SK-N-SH (cell line): ENCODE data around the gene TRIM65. TPM values are rescaled to one million over a fixed set of nuclear protein-coding genes. Genes with fewer than 3 reads are reported as not detected.
A peak's percentile ranks its signal among the peaks of the same experiment; 100 is the strongest.

Source experiments
- CTCF ChIA-PET: fragments of 300-600, 350-600 bp; formaldehyde crosslinking; extraction: SDS; loops from one replicate; lab custom pipeline; 2021; lab: Yijun Ruan, JAX
- POLR2A ChIA-PET: fragments of 350-600 bp; sonication (Branson Sonifier 250); formaldehyde crosslinking; extraction: SDS; loops from one replicate; lab custom pipeline; 2020; ENCODE audit warnings: antibody characterized with exemption, inconsistent platforms; lab: Yijun Ruan, JAX
- DNase-seq: peaks from one replicate; pipeline ENCODE4 v3.0.0; 2012
- H2AFZ ChIP-seq: fragments of 200-600 bp; sonication (generic); 2 replicates; pipeline ENCODE4 v1.8.1; 2016; ENCODE audit warnings: antibody characterized with exemption, mild to moderate bottlenecking, low read depth
- H3F3A ChIP-seq: fragments of 200-600 bp; sonication (generic); replicated peaks from 2 replicates; pipeline ENCODE3; 2016; ENCODE audit warnings: antibody characterized with exemption, mild to moderate bottlenecking; ENCODE audit not compliant: insufficient read depth
- H3K27ac ChIP-seq, 2 experiments: fragments of 200-500 bp in 1 of 2; fragments of 200-600 bp in 1 of 2; sonication (Bioruptor generic) in 1 of 2; sonication (generic), shearing (Covaris generic) in 1 of 2; 2 replicates each; pipeline versions ENCODE4 v1.5.1 to v1.6.1; 2014 to 2016; ENCODE audit warnings: low read depth in 2 of 2, inconsistent platforms in 1 of 2, low read length in 1 of 2, mild to moderate bottlenecking in 1 of 2, mixed read lengths in 1 of 2
- H3K27me3 ChIP-seq: fragments of 200-600 bp; sonication (generic), shearing (Covaris generic); 2 replicates; pipeline ENCODE4 v1.6.1; 2016; ENCODE audit warnings: mixed run types; ENCODE audit not compliant: insufficient read depth
- H3K36me3 ChIP-seq, 2 experiments: fragments of 200-500 bp in 1 of 2; fragments of 200-600 bp in 1 of 2; sonication (Bioruptor generic) in 1 of 2; sonication (generic) in 1 of 2; replicated peaks in 1 of 2; 2 replicates each; pipeline versions ENCODE3 to v1.5.1; 2014 to 2016; ENCODE audit warnings: low read length in 1 of 2, mild to moderate bottlenecking in 1 of 2; ENCODE audit not compliant: insufficient read depth in 2 of 2, control insufficient read depth in 1 of 2
- H3K4me1 ChIP-seq, 2 experiments: fragments of 200-500 bp in 1 of 2; fragments of 200-600 bp in 1 of 2; sonication (Bioruptor generic) in 1 of 2; sonication (generic), shearing (Covaris generic) in 1 of 2; 2 replicates each; pipeline versions ENCODE4 v1.5.1 to v1.6.1; 2014 to 2016; ENCODE audit warnings: low read depth in 1 of 2, low read length in 1 of 2, mixed run types in 1 of 2; ENCODE audit not compliant: insufficient read depth in 2 of 2, control insufficient read depth in 1 of 2
- H3K4me2 ChIP-seq: fragments of 200-600 bp; sonication (generic), shearing (Covaris generic); 2 replicates; pipeline ENCODE4 v1.6.1; 2017; ENCODE audit warnings: mixed run types
- H3K4me3 ChIP-seq, 2 experiments: fragments of 200-500 bp in 1 of 2; fragments of 200-600 bp in 1 of 2; sonication (Bioruptor generic) in 1 of 2; sonication (generic), shearing (Covaris generic) in 1 of 2; 2 replicates each; pipeline versions ENCODE4 v1.5.1 to v1.8.1; 2014 to 2016; ENCODE audit warnings: low read depth in 2 of 2, inconsistent platforms in 1 of 2, low read length in 1 of 2, mild to moderate bottlenecking in 1 of 2, mixed read lengths in 1 of 2, moderate library complexity in 1 of 2
- H3K79me2 ChIP-seq: fragments of 200-600 bp; sonication (generic); 2 replicates; pipeline ENCODE4 v1.8.1; 2017; ENCODE audit warnings: mild to moderate bottlenecking; ENCODE audit not compliant: insufficient read depth
- H3K9ac ChIP-seq: fragments of 200-600 bp; sonication (generic); 2 replicates; pipeline ENCODE4 v1.6.1; 2017; ENCODE audit warnings: mixed run types
- H3K9me2 ChIP-seq: fragments of 200-600 bp; sonication (generic); 2 replicates; pipeline ENCODE4 v1.6.1; 2017; ENCODE audit warnings: mixed run types
- H3K9me3 ChIP-seq: fragments of 200-600 bp; sonication (generic); 2 replicates; pipeline ENCODE4 v1.6.1; 2017; ENCODE audit warnings: mixed run types, mild to moderate bottlenecking, moderate library complexity
- H4K20me1 ChIP-seq: fragments of 200-600 bp; sonication (generic); 2 replicates; pipeline ENCODE4 v1.6.1; 2017; ENCODE audit warnings: mild to moderate bottlenecking, mixed run types; ENCODE audit not compliant: insufficient read depth
- ELF1 ChIP-seq: IDR thresholded peaks from 2 replicates; pipeline ENCODE4 v1.4.0; 2012
- EP300 ChIP-seq, 2 experiments: IDR thresholded peaks; 2 replicates each; pipeline versions ENCODE4 v1.4.0 to v1.6.1; 2012; ENCODE audit warnings: borderline replicate concordance in 1 of 2, low read depth in 1 of 2, low read length in 1 of 2
- EZH2phosphoT487 ChIP-seq: fragments of 200-600 bp; sonication (generic); IDR thresholded peaks from 2 replicates; pipeline ENCODE4 v1.6.1; 2017; ENCODE audit warnings: low read depth, mixed run types, mild to moderate bottlenecking, antibody characterized with exemption, moderate library complexity, borderline replicate concordance
- GATA2 ChIP-seq: sonication (generic); formaldehyde crosslinking; IDR thresholded peaks from 2 replicates; pipeline ENCODE4 v1.5.0; 2020; ENCODE audit warnings: mild to moderate bottlenecking, missing genetic modification reagents
- JUND ChIP-seq: IDR thresholded peaks from 2 replicates; pipeline ENCODE4 v1.4.0; 2012
- MXI1 ChIP-seq: IDR thresholded peaks from 2 replicates; pipeline ENCODE4 v1.6.1; 2012; ENCODE audit warnings: mild to moderate bottlenecking, low read depth, low read length, improper control_type of control experiment
- NFIC ChIP-seq: IDR thresholded peaks from 2 replicates; pipeline ENCODE4 v1.4.0; 2012; ENCODE audit warnings: borderline replicate concordance
- RCOR1 ChIP-seq: fragments of 150-350 bp; IDR thresholded peaks from 2 replicates; pipeline ENCODE4 v1.6.1; 2017; ENCODE audit warnings: antibody characterized with exemption, low read length
- REST ChIP-seq: IDR thresholded peaks from 2 replicates; pipeline ENCODE4 v1.6.1; 2012; ENCODE audit warnings: mild to moderate bottlenecking, low read depth, low read length, moderate library complexity
- SIN3A ChIP-seq: IDR thresholded peaks from 2 replicates; pipeline ENCODE4 v1.6.1; 2012; ENCODE audit warnings: low read depth, mild to moderate bottlenecking, low read length, moderate library complexity, borderline replicate concordance
- TCF12 ChIP-seq: IDR thresholded peaks from 2 replicates; pipeline ENCODE4 v1.4.0; 2012
- TEAD4 ChIP-seq: IDR thresholded peaks from 2 replicates; pipeline ENCODE4 v1.4.0; 2012; ENCODE audit warnings: mild to moderate bottlenecking, borderline replicate concordance; ENCODE audit not compliant: insufficient read depth
- USF2 ChIP-seq: fragments of 150-350 bp; IDR thresholded peaks from 2 replicates; pipeline ENCODE4 v1.6.1; 2017; ENCODE audit warnings: antibody characterized with exemption, low read length, low read depth, borderline replicate concordance
- YY1 ChIP-seq: IDR thresholded peaks from 2 replicates; pipeline ENCODE4 v1.4.0; 2012; ENCODE audit warnings: low read depth, mild to moderate bottlenecking
- ZBTB33 ChIP-seq: IDR thresholded peaks from 2 replicates; pipeline ENCODE4 v1.4.0; 2012; ENCODE audit warnings: low read depth, borderline replicate concordance
- WGBS: methylation state at CpG from one replicate; pipeline ENCODE4 v1.1.6; 2017; ENCODE audit warnings: low lambda C conversion rate; 5-methylcytosine and 5-hydroxymethylcytosine counted together
- polyA plus RNA-seq, 3 experiments: library from polyadenylated mRNA; depleted of rRNA; stranded (reverse); fragments of >200 nt; gene quantifications; 2 replicates each; pipeline ENCODE4 v1.2.3, GENCODE V29; 2012

TRIM65 gene
- polyA plus RNA-seq, 1 of the 3 experiments (the other 2 are of a cell fraction) = 13.1 TPM

DNA sequence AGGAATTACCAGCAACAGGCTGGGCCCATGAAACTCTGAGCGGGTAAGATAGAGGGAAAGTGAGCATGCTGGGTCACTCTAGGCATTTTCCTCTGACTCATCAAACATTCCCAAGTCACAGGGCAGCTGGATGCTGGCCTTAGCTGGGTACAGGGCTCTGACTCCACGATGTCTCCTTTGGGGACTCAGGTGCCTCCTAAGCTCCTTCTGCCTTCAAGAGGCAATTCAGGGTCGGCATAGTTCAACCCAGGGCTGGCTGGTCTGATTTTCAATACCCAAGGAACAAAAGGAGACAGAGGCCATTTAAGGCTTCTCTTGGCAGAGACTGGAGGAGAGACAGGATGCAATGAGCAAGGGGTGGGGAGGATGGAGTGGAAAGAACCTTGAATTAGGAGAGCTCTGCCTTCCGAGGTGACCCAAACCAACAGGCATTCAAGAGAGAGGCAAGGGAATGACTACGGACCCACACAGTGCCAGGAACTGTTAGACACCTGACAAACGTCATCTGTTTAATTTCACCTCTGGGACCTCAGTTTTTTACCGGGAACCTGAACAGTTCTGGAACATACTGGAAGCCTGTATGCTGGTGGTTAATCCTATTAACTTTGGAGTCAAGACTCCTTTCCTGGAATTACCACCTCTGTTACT, 42.5 kb downstream of the TRIM65 start (continued):
- 0 out of 2 replicates have a peak, but pooled peaks have one; percentile 19 for TF ChIP-seq REST
- TF ChIP-seq EP300 (IDR thresholded peaks at IDR 0.05; ENCODE audit: borderline replicate concordance in 1 of 2, low read depth in 1 of 2, low read length in 1 of 2) = peak in 1 of 2 experiments; percentile 68; a peak in 1 of 4 replicates
- TF ChIP-seq ELF1 = no peak
- no peak for TF ChIP-seq MXI1
- no peak for TF ChIP-seq YY1
- no peak for TF ChIP-seq RCOR1

DNA sequence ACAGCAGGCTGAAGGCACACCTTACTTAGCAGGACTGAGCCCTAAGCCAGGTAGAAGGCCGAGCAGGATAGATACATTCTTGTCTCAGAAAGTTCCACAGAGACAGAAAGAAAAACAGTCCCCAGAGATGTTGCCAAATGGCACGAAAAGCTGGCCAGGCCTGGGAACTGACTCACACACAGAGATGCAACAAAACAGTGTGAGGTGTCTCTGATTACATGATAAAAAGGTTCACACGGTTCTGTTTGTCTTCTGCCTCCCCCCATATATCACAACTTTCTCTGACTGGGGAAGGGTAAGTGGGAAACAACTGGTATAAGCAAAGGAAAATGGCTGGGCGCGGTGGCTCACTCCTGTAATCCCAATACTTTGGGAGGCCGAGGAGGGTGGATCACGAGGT, 43.3 kb downstream of the TRIM65 start:
- Histone ChIP-seq H4K20me1 (no peaks in the 10 kb centered on the region; the same call in 1 of the 2 replicates), H3K9me2 (no peaks in the 10 kb centered on the region), H3K27me3 (no peaks in the 10 kb centered on the region), H3K9ac (peak overlapping the region; percentile 70; the same call in 1 of the 2 replicates), H3F3A (peaks cover 15% of the 10 kb centered on the region)
- no peak for TF ChIP-seq SIN3A
- TF ChIP-seq TEAD4 = no peak
- TF ChIP-seq NFIC = peak; percentile 51; the same call in 1 of the 2 replicates
- no peak for TF ChIP-seq JUND
- no peak for TF ChIP-seq EP300 (IDR thresholded peaks at IDR 0.05; ENCODE audit: borderline replicate concordance in 1 of 2, low read depth in 1 of 2, low read length in 1 of 2)
- TF ChIP-seq USF2 = no peak
- TF ChIP-seq REST = no peak
- TF ChIP-seq EZH2phosphoT487 = no peak
- TF ChIP-seq TCF12 = peak; percentile 36; the same call in 1 of the 2 replicates
- no peak for TF ChIP-seq ZBTB33
- no peak for TF ChIP-seq GATA2 (CRISPR knock-in tag)
- TF ChIP-seq, all 33 proteins: peak for 2
- Histone ChIP-seq H3K9me3 (no peaks in the 10 kb centered on the region), H3K36me3 (peaks cover 23% of the 10 kb centered on the region in 2 experiments), H2AFZ (no peak overlapping the region), H3K4me2 (peak overlapping the region; percentile 81), H3K4me3 (peak overlapping the region in 1 of 2 experiments; percentile 83; a peak in 1 of 4 replicates), H3K4me1 (peaks cover 12 to 19% of the 10 kb centered on the region in 2 experiments; a peak in 3 of 4 replicates), H3K27ac (peak overlapping the region in 1 of 2 experiments; percentile 86; a peak in 2 of 4 replicates), H3K79me2 (peaks cover 29% of the 10 kb centered on the region)
- POLR2A ChIA-PET = interaction anchor here (1.2 to 2.0 kb wide), 2 partner anchors 23 to 44 kb away, joined by 4 to 6 read pairs; partner anchors contain the start of gene TRIM65
- CTCF ChIA-PET = interaction anchor here (0.6 to 6.9 kb wide), 10 partner anchors 7 to 598 kb away, joined by 3 to 79 read pairs (median 10); partner anchors contain the start of genes MRPL38, TRIM47 and UNC13D
- DNase-seq = no peak
- WGBS = 69% methylated on average over 7 of the region's 7 CpGs
